K562 (cell line): Measurements from ENCODE around the gene DGCR2. TPM values are rescaled to one million over a fixed set of nuclear protein-coding genes. Genes with fewer than 3 reads are reported as not detected.
"Not testable (repeated sequence)": the region's sequence is repeated elsewhere in the genome, so short reads cannot be mapped to it uniquely, and the experiment has no call there.

ENCODE experiments used
- ATAC-seq: fragments of 200-7000 bp; cut with Tn5 transposase; 3 replicates; pipeline ENCODE4 v1.9.1; 2020; ENCODE audit warnings: moderate library complexity
- BruUV-seq: library from RNA; stranded (reverse); fragments of 400-500 nt; replicated peaks from 2 replicates; lab custom pipeline; 2021; lab: Mats Ljungman, UMichigan
- CTCF ChIA-PET: fragments of 300-600 bp; formaldehyde crosslinking; extraction: SDS; loops from one replicate; lab custom pipeline; 2021; ENCODE audit warnings: low intra/inter-chr PET ratio; lab: Yijun Ruan, JAX
- POLR2A ChIA-PET: fragments of 300-600, 350-650 bp; sonication (Branson Sonifier 250); formaldehyde crosslinking; extraction: SDS; loops from one replicate; lab custom pipeline; 2021; ENCODE audit warnings: antibody characterized with exemption, inconsistent platforms; lab: Yijun Ruan, JAX
- DNase-seq, 4 experiments: peaks; one replicate each; pipeline versions ENCODE4 v3.0.0 to v3.0.0-alpha.2; 2011 to 2018; ENCODE audit warnings: low spot score in 3 of 4, mixed read lengths in 3 of 4; ENCODE audit errors: extremely low read depth in 1 of 4
- FAIRE-seq: peaks from 2 replicates; lab custom pipeline; 2011; peaks lifted over from hg19 to GRCh38; lab: Jason Lieb, UNC
- H2AFZ ChIP-seq: 2 replicates; pipeline ENCODE4 v1.6.0; 2011; ENCODE audit warnings: low read depth, low read length, control low read depth, inconsistent platforms
- H3K27ac ChIP-seq: fragments of 200-600 bp; 3 replicates; pipeline ENCODE4 v1.8.0; 2011; ENCODE audit warnings: low read depth, mild to moderate bottlenecking, control low read depth, inconsistent platforms, low read length, moderate library complexity, mixed read lengths; ENCODE audit errors: extremely low read depth
- H3K27me3 ChIP-seq, 2 experiments: fragments of 300-600 bp in 1 of 2; 2 replicates in 1 of 2; 3 replicates in 1 of 2; pipeline versions ENCODE4 v1.6.0 to v1.8.0; 2011; ENCODE audit warnings: inconsistent platforms in 2 of 2, low read length in 2 of 2, mild to moderate bottlenecking in 1 of 2, mixed read lengths in 1 of 2, moderate library complexity in 1 of 2; ENCODE audit not compliant: control insufficient read depth in 2 of 2, insufficient read depth in 2 of 2
- H3K36me3 ChIP-seq: fragments of 300-600 bp; 3 replicates; pipeline ENCODE4 v1.8.0; 2011; ENCODE audit warnings: mild to moderate bottlenecking, low read length, inconsistent platforms; ENCODE audit not compliant: control insufficient read depth, insufficient read depth
- H3K4me1 ChIP-seq, 2 experiments: fragments of 200-600 bp in 1 of 2; replicated peaks in 1 of 2; 2 replicates in 1 of 2; 3 replicates in 1 of 2; pipeline versions ENCODE4 v1.5.1 to v1.8.0; 2011; ENCODE audit warnings: inconsistent platforms in 2 of 2, low read length in 2 of 2, mild to moderate bottlenecking in 1 of 2, mixed read lengths in 1 of 2, moderate library complexity in 1 of 2; ENCODE audit not compliant: control insufficient read depth in 2 of 2, insufficient read depth in 2 of 2
- H3K4me2 ChIP-seq: 2 replicates; pipeline ENCODE4 v1.6.1; 2011; ENCODE audit warnings: low read length, control low read depth, inconsistent platforms, mixed read lengths; ENCODE audit not compliant: insufficient read depth
- H3K4me3 ChIP-seq: fragments of 200-600 bp; sonication (generic), shearing (Covaris generic); 2 replicates; pipeline ENCODE4 v1.5.1; 2016; ENCODE audit warnings: control low read depth, inconsistent platforms
- H3K79me2 ChIP-seq: fragments of 200-600 bp; 3 replicates; pipeline ENCODE4 v1.8.0; 2011; ENCODE audit warnings: low read length, inconsistent platforms; ENCODE audit not compliant: control insufficient read depth, insufficient read depth
- H3K9ac ChIP-seq, 2 experiments: 2 replicates each; pipeline versions ENCODE4 v1.6.0 to v1.6.1; 2011; ENCODE audit warnings: low read depth in 2 of 2, low read length in 2 of 2, control low read depth in 1 of 2, inconsistent platforms in 1 of 2, mild to moderate bottlenecking in 1 of 2, mixed read lengths in 1 of 2; ENCODE audit not compliant: insufficient read depth in 1 of 2
- H3K9me1 ChIP-seq: one replicate; pipeline ENCODE4 v1.6.0; 2011; ENCODE audit warnings: inconsistent platforms, mild to moderate bottlenecking, low read length, moderate library complexity; ENCODE audit not compliant: control insufficient read depth, insufficient read depth
- H3K9me3 ChIP-seq: replicated peaks from 2 replicates; pipeline ENCODE4 v1.5.1; 2011; ENCODE audit warnings: low read depth, low read length, inconsistent platforms; ENCODE audit not compliant: control insufficient read depth, insufficient read depth
- H4K20me1 ChIP-seq: replicated peaks from 2 replicates; pipeline ENCODE4 v1.6.1; 2011; ENCODE audit warnings: low read length, inconsistent platforms, mixed read lengths; ENCODE audit not compliant: control insufficient read depth, insufficient read depth
- BRCA1 ChIP-seq, 2 experiments: fragments of 450-650 bp in 1 of 2; sonication (generic) in 1 of 2; formaldehyde crosslinking in 1 of 2; IDR thresholded peaks; 2 replicates each; pipeline versions ENCODE4 v1.5.0 to v1.6.1; 2017 to 2020; ENCODE audit warnings: mild to moderate bottlenecking in 1 of 2, missing genetic modification reagents in 1 of 2
- CBFA2T3 ChIP-seq: fragments of 450-650 bp; IDR thresholded peaks from 2 replicates; pipeline ENCODE4 v1.6.1; 2017
- CBFB ChIP-seq: sonication (generic); formaldehyde crosslinking; IDR thresholded peaks from 2 replicates; pipeline ENCODE4 v1.4.0; 2020; ENCODE audit warnings: mild to moderate bottlenecking, missing genetic modification reagents
- GABPB2 ChIP-seq: fragments of 250-450 bp; sonication (Bioruptor Pico); conservative IDR thresholded peaks from 2 replicates; pipeline ENCODE4 v1.5.1; 2021; ENCODE audit warnings: mild to moderate bottlenecking
- HDAC1 ChIP-seq, 2 experiments: fragments of 450-650 bp; IDR thresholded peaks; 2 replicates each; pipeline ENCODE4 v1.6.1; 2016 to 2017; ENCODE audit warnings: inconsistent platforms in 1 of 2, mild to moderate bottlenecking in 1 of 2, moderate library complexity in 1 of 2
- HDGF ChIP-seq: fragments of 450-650 bp; IDR thresholded peaks from 2 replicates; pipeline ENCODE4 v1.6.1; 2016
- KLF16 ChIP-seq: IDR thresholded peaks from 2 replicates; pipeline ENCODE4 v1.6.1; 2016; ENCODE audit warnings: antibody characterized with exemption
- KLF6 ChIP-seq: fragments of 250-450 bp; sonication (Bioruptor Pico); IDR thresholded peaks from 2 replicates; pipeline ENCODE4 v1.4.0; 2020; ENCODE audit warnings: mild to moderate bottlenecking, moderate library complexity, borderline replicate concordance
- MAFK ChIP-seq: IDR thresholded peaks from 2 replicates; pipeline ENCODE4 v1.6.1; 2011; ENCODE audit warnings: low read length, improper control_type of control experiment
- NBN ChIP-seq: fragments of 450-650 bp; IDR thresholded peaks from 2 replicates; pipeline ENCODE4 v1.6.1; 2016; ENCODE audit warnings: low read depth, mild to moderate bottlenecking
- PKNOX1 ChIP-seq: fragments of 450-650 bp; IDR thresholded peaks from 2 replicates; pipeline ENCODE4 v1.6.1; 2016
- RB1 ChIP-seq: fragments of 450-650 bp; IDR thresholded peaks from 2 replicates; pipeline ENCODE4 v1.6.1; 2017; ENCODE audit warnings: low read depth, mild to moderate bottlenecking
- TEAD1 ChIP-seq, 2 experiments: fragments of 450-650 bp in 1 of 2; sonication (generic) in 1 of 2; formaldehyde crosslinking; IDR thresholded peaks; 2 replicates each; pipeline versions ENCODE4 v1.4.0 to v1.8.0; 2020 to 2022; ENCODE audit warnings: mild to moderate bottlenecking in 2 of 2, missing genetic modification reagents in 1 of 2
- THAP12 ChIP-seq: fragments of 250-450 bp; sonication (Bioruptor Pico); IDR thresholded peaks from 2 replicates; pipeline ENCODE4 v1.9.0; 2021; ENCODE audit warnings: mild to moderate bottlenecking, inconsistent platforms
- WGBS: fragments of 100-300 bp; shearing (Covaris generic); methylation state at CpG from one replicate; pipeline ENCODE4 v1.1.6; 2016; ENCODE audit warnings: low coverage, mixed read lengths; ENCODE audit not compliant: insufficient coverage; ENCODE audit errors: missing lambda C conversion rate; 5-methylcytosine and 5-hydroxymethylcytosine counted together
- in situ Hi-C: fragments of 300-500 bp; cut with MboI; formaldehyde crosslinking; loops from 4 replicates; pipeline ENCODE4 v1.15.0; 2018; ENCODE audit warnings: inconsistent platforms, mixed read lengths
- intact Hi-C: fragments of 100-400 bp; cut with micrococcal nuclease; formaldehyde crosslinking; loops from 2 replicates; pipeline ENCODE4 v1.14.2; 2022
- polyA plus RNA-seq, 8 experiments: library from polyadenylated mRNA; depleted of rRNA in 4 of 8; stranded (reverse) in 5 of 8; unstranded in 3 of 8; fragments of >200 nt; fragmentation: Nextera tagmentation in 2 of 8; fragmentation: Illumina TruSeq in 1 of 8; extraction: Ambion mirVana in 2 of 8; extraction: Trizol in 1 of 8; gene quantifications; 2 replicates each; pipeline versions ENCODE4 v1.2.1 to v1.2.3, GENCODE V29; 2011 to 2014; ENCODE audit warnings: inconsistent platforms in 1 of 8, missing spikeins in 1 of 8
- total RNA-seq, 7 experiments: library from RNA; depleted of rRNA in 6 of 7; stranded (reverse); fragments of >200 nt in 6 of 7; fragmentation: Illumina TruSeq in 2 of 7; extraction: Trizol in 2 of 7; gene quantifications; 2 replicates each; pipeline versions ENCODE4 v1.2.1 to v1.2.3, GENCODE V29; 2011 to 2021; ENCODE audit warnings: low replicate concordance in 1 of 7

Gene DGCR2
- total and polyA plus RNA-seq, 9 of the 15 experiments (the other 6 are each of a cell fraction or from before 2014, with no cell fraction given) = 0.69 to 101 (median 56.4) TPM

- TF ChIP-seq RB1 = 0 out of 2 replicates have a peak, but pooled peaks have one; percentile 26
- TF ChIP-seq GABPB2 (CRISPR knock-in tag) = 0 out of 2 replicates have a peak, but pooled peaks have one; percentile 84
- TF ChIP-seq PKNOX1 = no peak
- peak; percentile 54; the same call in 1 of the 2 replicates for TF ChIP-seq HDGF
- TF ChIP-seq HDAC1 (IDR thresholded peaks at IDR 0.05) = no peak; a peak in 1 of 4 replicates
- no peak for TF ChIP-seq BRCA1 (IDR thresholded peaks at IDR 0.05)
- peak; percentile 93; the same call in 1 of the 2 replicates for TF ChIP-seq BRCA1 (CRISPR knock-in tag; IDR thresholded peaks at IDR 0.05)
- TF ChIP-seq MAFK = peak; percentile 16; the same call in 1 of the 2 replicates
- TF ChIP-seq TEAD1 (CRISPR knock-in tag; IDR thresholded peaks at IDR 0.05) = 0 out of 4 replicates have a peak, but pooled peaks of 1 of the 2 experiments have one; percentile 15
- TF ChIP-seq CBFB (CRISPR knock-in tag) = no peak
- peak; percentile 11; the same call in 1 of the 2 replicates for TF ChIP-seq CBFA2T3
- TF ChIP-seq KLF16 = 0 out of 2 replicates have a peak, but pooled peaks have one; percentile 9
- peak; percentile 15; the same call in 1 of the 2 replicates for TF ChIP-seq NBN
- TF ChIP-seq THAP12 = 0 out of 2 replicates have a peak, but pooled peaks have one; percentile 22
- TF ChIP-seq KLF6 = no peak
Observed at GRCh38 chr22:19085233-19085718, 36.9 kb downstream of the DGCR2 start (continued).

DNA sequence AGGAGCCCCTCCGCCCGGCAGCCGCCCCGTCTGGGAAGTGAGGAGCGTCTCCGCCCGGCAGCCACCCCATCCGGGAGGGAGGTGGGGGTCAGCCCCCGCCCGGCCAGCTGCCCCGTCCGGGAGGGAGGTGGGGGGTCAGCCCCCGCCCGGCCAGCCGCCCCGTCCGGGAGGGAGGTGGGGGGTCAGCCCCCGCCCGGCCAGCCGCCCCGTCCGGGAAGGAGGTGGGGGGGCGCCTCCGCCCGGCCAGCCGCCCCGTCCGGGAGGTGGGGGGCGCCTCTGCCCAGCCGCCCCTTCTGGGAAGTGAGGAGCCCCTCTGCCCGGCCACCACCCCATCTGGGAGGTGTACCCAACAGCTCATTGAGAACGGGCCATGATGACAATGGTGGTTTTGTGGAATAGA lies 37.6 kb downstream of the DGCR2 start:
- FAIRE-seq, H3K79me2 ChIP-seq, H3K4me3 ChIP-seq, H3K27me3 ChIP-seq, H3K9me1 ChIP-seq, intact Hi-C loops, H3K9me3 ChIP-seq, DNase-seq, ATAC-seq, H3K9ac ChIP-seq, H2AFZ ChIP-seq, BruUV-seq, in situ Hi-C loops, H3K27ac ChIP-seq, H3K4me2 ChIP-seq: not testable (repeated sequence)
- CTCF ChIA-PET = interaction anchor here (0.6 to 1.4 kb wide), 2 partner anchors 49 to 130 kb away, joined by 3 to 4 read pairs; no protein-coding TSS in a partner anchor
- H3K36me3 ChIP-seq = peaks cover 52% of the 10 kb centered on the region; the same call in 2 of the 3 replicates
- POLR2A ChIA-PET = interaction anchor here (0.5 to 1.6 kb wide), 5 partner anchors 7 to 1077 kb away, joined by 3 to 6 read pairs (median 5); no protein-coding TSS in a partner anchor
- peaks cover 7 to 18% of the 10 kb centered on the region in 2 experiments for H3K4me1 ChIP-seq
- H4K20me1 ChIP-seq = peaks cover 12% of the 10 kb centered on the region
- WGBS = 90% methylated on average over 2 of the region's 32 CpGs
